ENCODE results near the gene HP. TPM values are rescaled to one million over a fixed set of nuclear protein-coding genes. Genes with fewer than 3 reads are reported as not detected.
A peak's percentile ranks its signal among the peaks of the same experiment; 100 is the strongest.
"Not testable (repeated sequence)": the region's sequence is repeated elsewhere in the genome, so short reads cannot be mapped to it uniquely, and the experiment has no call there.

Gene HP
- total RNA-seq, 1 donor from 2014 or later = not detected

- DNase-seq (ENCODE audit: low read depth) = no peak
These were observed 11.2 kb upstream of the HP start for GRCh38 chr16:72043058-72043457.

- no peak for DNase-seq (ENCODE audit: low read depth)
These were observed 10.8 kb upstream of the HP start for GRCh38 chr16:72043539-72043938.

GRCh38 chr16:72044296-72044695 is 10.0 kb upstream of the HP start:
- DNase-seq (ENCODE audit: low read depth) = no peak

DNA sequence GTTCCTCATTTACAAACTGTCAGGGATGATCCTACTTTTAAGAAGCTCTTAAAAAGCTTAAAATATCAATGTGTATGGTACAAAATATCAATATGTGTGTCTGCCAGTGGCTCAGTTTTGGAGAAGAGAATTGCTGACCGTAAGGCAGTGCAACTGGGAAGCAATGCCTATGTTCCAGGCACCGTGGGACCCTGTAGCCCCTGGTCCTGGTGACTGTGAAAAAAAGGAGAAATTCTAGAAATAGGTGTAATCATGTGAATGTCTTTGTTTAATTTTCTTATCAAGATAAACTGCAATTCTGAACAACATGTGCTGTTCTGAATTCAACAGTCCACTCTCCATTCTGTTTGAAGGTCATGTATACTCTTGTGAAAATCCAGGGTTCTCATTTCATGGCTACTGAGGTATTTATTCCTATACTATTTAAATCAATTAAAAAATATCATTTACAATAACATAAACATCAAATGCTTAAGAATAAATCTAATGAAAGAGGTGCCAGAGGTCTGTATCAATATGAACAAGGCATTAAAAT is 9.4 kb upstream of the HP start:
- no peak for DNase-seq (ENCODE audit: low read depth)

DNA sequence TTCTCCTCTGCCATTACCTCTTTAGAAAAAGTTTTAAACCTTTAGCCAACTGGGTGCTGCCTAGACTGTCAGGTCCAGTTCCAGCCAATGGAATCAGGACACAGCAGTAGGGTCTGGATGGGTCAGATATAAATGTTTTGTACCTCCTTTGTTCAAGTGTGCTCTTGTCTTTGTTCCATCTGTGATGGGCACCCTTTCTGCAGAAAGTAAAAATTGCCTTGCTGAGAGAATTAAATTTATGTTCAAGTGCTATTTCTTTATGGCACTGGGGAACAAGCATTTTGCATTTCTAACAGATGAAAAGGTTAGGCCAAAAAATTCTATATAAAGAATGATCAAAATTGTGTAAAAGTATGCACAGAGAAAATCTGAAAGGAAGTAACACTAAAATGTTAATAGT is 5.2 kb upstream of the HP start:
- DNase-seq (ENCODE audit: low read depth) = no peak

- DNase-seq (ENCODE audit: low read depth) = peak; percentile 87
These were observed 3.4 kb upstream of the HP start for GRCh38 chr16:72050769-72051464.

- no peak for DNase-seq (ENCODE audit: low read depth)
These were observed 2.5 kb upstream of the HP start for GRCh38 chr16:72051818-72052217.

DNA sequence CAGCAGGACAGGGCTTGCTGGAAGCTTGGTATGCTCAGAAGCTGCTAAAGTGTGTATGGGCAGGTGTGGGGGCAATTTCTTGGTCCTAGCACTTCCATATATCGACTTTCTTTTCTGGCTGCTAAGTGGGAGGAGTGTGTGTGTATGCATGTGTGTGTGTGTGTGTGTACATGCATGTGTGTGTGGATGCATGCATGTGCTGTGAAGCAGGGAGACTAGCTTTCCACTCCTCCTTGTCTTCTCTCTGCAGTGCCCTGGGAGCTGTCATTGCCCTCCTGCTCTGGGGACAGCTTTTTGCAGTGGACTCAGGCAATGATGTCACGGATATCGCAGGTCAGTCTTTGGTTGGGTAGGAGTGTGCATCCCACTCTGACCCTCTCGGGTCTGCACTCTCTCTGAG is 1.6 kb downstream of the HP start:
- DNase-seq (ENCODE audit: low read depth) = no peak

- DNase-seq (ENCODE audit: low read depth) = not testable (repeated sequence)
These were observed 3.0 kb downstream of the HP start for GRCh38 chr16:72057313-72057712.

- DNase-seq (ENCODE audit: low read depth) = not testable (repeated sequence)
These were observed 4.8 kb downstream of the HP start for GRCh38 chr16:72059060-72059459.

- no peak for DNase-seq (ENCODE audit: low read depth)
These were observed 6.1 kb downstream of the HP start for GRCh38 chr16:72060405-72060804.

- DNase-seq (ENCODE audit: low read depth) = no peak
These were observed 7.3 kb downstream of the HP start for GRCh38 chr16:72061564-72061963.

GRCh38 chr16:72064361-72064894 is 10.1 kb downstream of the HP start:
- no peak for DNase-seq (ENCODE audit: low read depth)

DNA sequence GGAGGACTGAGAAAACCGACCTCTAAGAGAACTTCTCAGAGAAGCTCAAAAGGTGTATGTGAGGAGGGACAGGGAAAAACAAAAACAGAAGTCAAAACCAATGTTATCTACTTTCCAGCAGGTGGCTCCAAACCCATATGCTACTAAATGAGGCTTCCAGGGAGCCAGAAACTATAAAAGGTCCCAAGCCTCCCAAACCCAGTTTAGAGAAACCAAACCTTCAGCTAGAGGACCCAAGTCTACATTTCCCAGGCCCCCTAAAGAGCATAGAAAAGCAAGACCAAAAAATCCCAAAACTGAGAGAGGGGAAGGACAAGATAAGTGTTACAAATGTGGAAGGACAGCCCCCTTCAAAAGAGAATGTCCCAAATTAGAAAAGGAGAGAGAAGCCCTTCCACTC is 12.4 kb downstream of the HP start:
- DNase-seq (ENCODE audit: low read depth) = peak; percentile 49

- DNase-seq (ENCODE audit: low read depth) = no peak
These were observed 14.6 kb downstream of the HP start for GRCh38 chr16:72068930-72069329.

DNA sequence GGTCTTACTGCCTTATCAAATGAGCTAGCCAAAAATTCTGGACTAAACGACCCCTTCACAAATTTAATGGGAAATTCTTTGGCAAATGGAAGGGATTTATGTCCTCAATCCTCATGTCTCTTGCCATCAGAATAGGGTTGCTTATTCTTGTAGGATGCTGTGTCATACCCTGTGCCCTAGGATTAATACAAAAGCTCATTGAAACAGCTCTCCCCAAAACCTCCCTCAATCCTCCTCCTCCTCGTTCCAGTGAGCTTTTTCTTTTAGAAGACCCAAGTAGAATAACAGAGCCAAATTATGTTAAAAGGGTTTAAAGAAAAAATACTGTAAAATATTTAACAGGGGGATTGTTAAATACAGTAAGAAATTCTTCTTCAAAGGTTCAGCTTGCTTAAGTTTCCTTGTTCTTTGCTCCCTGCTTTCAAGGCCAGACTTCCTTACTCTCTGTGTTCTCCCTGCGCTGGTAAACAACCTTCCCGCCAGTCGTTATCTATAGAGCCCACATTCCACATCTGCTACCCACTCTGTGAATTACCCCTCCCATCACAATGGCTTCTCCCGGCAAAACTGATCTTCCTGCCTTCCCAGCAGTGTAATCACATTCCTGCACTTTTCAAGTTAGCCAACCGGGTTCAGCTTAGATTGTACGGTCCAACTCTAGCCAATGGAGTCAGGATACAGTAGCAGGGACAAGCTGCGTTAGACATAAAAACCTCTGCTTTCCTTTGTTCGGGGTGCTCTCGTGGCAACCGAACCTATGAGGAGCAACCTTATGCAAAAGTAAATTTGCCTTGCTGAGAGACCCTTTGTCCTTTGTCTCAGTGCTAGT is 18.4 kb downstream of the HP start:
- no peak for DNase-seq (ENCODE audit: low read depth)

DNA sequence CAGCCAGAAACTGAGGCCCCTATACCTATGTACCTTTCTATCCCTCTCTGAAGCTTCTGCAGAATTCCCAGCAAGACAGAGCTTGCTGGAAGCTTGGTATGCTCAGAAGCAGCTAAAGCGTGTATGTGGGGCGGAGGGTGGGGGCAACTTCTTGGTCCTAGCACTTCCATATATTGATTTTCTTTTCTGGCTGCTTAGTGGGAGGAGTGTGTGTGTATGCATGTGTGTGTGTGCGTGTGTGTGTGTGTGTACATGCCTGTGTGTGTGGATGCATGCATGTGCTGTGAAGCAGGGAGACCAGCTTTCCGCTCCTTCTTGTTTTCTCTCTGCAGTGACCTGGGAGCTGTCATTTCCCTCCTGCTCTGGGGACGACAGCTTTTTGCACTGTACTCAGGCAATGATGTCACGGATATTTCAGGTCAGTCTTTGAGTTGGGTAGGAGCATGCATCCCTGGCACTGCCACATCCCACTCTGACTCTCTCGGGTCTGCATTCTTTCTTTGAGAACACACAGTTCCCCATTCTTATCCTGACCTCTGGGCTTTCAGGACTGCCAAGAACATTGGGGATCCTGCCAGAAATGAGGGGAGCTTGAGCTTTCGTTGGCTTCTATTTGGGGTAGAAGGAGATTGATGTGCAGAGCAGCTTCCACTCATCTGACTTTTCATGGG is 19.4 kb downstream of the HP start:
- DNase-seq (ENCODE audit: low read depth) = no peak

GRCh38 chr16:72075067-72075466 is 20.8 kb downstream of the HP start:
- not testable (repeated sequence) for DNase-seq (ENCODE audit: low read depth)

DNA sequence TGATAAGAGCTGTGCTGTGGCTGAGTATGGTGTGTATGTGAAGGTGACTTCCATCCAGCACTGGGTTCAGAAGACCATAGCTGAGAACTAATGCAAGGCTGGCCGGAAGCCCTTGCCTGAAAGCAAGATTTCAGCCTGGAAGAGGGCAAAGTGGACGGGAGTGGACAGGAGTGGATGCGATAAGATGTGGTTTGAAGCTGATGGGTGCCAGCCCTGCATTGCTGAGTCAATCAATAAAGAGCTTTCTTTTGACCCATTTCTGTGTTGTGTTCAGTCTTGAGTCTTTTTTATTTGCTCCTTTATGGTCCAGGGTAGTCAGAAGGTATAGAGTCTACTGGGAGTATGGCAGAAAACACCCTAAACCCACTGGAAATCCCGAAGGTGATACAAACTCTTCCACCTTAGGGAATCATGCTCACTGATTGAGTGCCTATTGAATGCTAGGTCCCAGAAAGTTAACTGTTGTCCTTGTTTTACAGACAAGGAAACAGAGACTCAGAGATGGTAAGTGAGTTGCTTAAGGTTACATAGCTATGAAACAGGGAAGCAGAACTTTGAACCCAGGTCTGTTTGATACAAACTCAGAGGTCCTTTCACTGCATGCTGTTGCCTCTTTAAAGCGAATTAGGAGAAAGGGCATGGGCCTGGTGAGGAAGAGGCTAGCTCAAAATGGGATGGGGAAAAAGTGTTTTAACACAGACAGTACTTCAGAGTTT is 22.8 kb downstream of the HP start:
- not testable (repeated sequence) for DNase-seq (ENCODE audit: low read depth)

GRCh38 chr16:72083778-72084404 is 29.6 kb downstream of the HP start:
- no peak for DNase-seq (ENCODE audit: low read depth)

DNA sequence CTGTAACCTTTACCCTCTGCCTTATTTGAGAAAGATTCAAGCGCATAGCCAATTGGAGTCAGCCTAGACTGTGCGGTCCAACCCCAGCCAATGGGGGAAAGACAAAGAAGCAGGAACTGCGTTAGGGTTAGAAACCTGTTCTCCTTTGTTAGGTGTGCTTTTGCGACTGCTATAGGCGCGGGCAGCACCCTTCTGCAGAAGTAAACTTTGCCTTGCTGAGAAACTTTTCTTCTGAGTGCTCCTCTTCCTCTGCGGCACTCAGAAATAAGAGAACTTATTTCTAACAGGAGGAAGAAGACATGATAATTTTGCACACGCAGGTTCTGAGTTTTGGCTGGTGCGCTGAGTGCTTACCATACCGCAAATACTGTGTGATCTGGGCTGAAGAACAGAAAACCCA is 30.1 kb downstream of the HP start:
- no peak for DNase-seq (ENCODE audit: low read depth)
